Measurements from ENCODE around the gene PIWIL4. TPM values are rescaled to one million over a fixed set of nuclear protein-coding genes. Genes with fewer than 3 reads are reported as not detected.

PIWIL4 gene
- total RNA-seq, 1 donor from 2014 or later: 0.59 TPM

DNA sequence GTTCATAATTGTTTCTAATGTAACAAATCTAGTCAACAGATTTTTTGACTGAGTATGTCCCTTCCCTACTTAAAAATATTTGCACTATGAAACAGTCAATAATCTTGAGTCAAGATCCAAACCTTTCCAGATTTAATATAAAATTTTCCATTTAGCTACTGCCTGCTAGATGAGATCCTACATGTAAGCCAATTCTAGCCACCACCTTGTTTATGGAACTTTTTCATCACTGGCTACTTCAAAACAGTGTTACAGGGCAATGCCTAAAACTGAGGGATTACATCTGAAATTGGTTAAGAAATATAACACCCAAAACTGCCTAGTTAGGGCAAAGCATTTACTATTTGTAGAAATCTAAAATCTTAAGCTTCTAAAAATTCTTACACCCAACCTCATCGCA lies 34.0 kb upstream of the PIWIL4 start:
- no peak for FAIRE-seq

DNA sequence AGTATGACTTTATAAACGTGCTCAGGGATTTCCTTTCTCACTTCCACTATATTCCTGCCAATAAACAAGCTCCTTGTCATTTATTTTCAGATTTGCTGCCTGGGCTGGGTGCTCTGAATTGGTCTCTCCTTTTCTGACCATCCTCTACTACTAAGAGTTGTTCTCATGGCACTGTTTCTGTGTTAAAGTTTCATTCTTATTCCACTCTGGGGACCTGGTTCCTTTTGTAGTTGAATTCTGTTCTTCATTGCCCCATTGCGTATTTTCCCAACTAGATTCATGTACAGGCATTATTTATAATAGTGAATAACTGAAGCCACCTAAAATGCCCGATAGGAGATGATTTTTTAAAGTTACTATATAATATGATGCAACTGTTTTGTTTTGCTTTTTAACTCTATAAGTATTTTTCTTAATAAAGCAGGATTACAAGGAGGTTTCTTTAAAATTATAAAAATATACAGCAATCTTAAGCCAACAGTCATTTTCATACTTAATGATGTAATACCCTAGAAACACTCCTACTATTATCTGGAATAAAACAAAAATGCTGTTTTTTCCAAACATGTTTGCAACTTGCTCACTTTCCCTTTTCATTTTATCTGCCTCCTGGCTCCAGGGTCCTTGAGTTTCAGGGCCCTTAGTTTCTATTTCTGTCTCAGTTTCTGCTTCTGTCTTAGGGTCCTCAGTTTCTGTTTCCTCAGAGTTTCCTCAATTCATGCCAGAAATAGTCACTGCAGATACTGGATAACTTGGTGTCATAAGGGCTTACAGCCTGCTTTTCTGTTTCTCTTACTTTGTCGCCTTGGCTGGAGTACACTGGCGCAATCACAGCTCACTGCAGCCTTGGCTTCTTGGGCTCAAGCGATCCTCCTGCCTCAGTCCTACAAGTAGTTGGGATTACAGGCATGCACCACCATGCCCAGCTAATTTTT lies 33.2 kb upstream of the PIWIL4 start:
- TF ChIP-seq, protein P1, sequence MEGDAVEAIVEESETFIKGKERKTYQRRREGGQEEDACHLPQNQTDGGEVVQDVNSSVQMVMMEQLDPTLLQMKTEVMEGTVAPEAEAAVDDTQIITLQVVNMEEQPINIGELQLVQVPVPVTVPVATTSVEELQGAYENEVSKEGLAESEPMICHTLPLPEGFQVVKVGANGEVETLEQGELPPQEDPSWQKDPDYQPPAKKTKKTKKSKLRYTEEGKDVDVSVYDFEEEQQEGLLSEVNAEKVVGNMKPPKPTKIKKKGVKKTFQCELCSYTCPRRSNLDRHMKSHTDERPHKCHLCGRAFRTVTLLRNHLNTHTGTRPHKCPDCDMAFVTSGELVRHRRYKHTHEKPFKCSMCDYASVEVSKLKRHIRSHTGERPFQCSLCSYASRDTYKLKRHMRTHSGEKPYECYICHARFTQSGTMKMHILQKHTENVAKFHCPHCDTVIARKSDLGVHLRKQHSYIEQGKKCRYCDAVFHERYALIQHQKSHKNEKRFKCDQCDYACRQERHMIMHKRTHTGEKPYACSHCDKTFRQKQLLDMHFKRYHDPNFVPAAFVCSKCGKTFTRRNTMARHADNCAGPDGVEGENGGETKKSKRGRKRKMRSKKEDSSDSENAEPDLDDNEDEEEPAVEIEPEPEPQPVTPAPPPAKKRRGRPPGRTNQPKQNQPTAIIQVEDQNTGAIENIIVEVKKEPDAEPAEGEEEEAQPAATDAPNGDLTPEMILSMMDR (IDR thresholded peaks at IDR 0.05; ENCODE audit: insufficient read depth, low read depth, low read length): no peak
- TF ChIP-seq EZH2 (IDR thresholded peaks at IDR 0.05; ENCODE audit: insufficient read depth, low read length): no peak

More for the DNA sequence above, 34.0 kb upstream of the PIWIL4 start:
- H3K27ac ChIP-seq (ENCODE audit: low read depth, low read length): no peak overlapping the region
- H3K27me3 Mint-ChIP-seq (ENCODE audit: low read depth, unreplicated experiment): no peaks in the 10 kb centered on the region
- H3K9me3 Mint-ChIP-seq (ENCODE audit: unreplicated experiment): peaks cover 2% of the 10 kb centered on the region
- no peak overlapping the region for H3K4me3 ChIP-seq (ENCODE audit: insufficient read depth, low read depth, low read length)
- H3K4me3 Mint-ChIP-seq (ENCODE audit: unreplicated experiment): no peak overlapping the region
- H3K27me3 ChIP-seq (ENCODE audit: insufficient read depth, low read length): no peaks in the 10 kb centered on the region
- no peaks in the 10 kb centered on the region for H3K79me2 ChIP-seq (ENCODE audit: insufficient read depth, low read length)
- H3K4me2 ChIP-seq (ENCODE audit: low read length): no peak overlapping the region
- H2AFZ ChIP-seq (ENCODE audit: low read depth, low read length): no peak overlapping the region
- no peak overlapping the region for H3K27ac Mint-ChIP-seq (ENCODE audit: unreplicated experiment)
- H3K4me1 Mint-ChIP-seq (ENCODE audit: low read depth, unreplicated experiment): peaks cover 4% of the 10 kb centered on the region
- DNase-seq (ENCODE audit: low read depth): no peak
- no peaks in the 10 kb centered on the region for H3K9me3 ChIP-seq (ENCODE audit: insufficient read depth, low read depth, low read length)
- no peaks in the 10 kb centered on the region for H3K4me1 ChIP-seq (ENCODE audit: insufficient read depth, low read length)
- no peaks in the 10 kb centered on the region for H3K36me3 ChIP-seq (ENCODE audit: insufficient read depth, low read length)
- H3K36me3 Mint-ChIP-seq (ENCODE audit: low read depth, unreplicated experiment): no peaks in the 10 kb centered on the region
- no peak overlapping the region for H3K9ac ChIP-seq (ENCODE audit: low read length)
- H4K20me1 ChIP-seq (ENCODE audit: insufficient read depth, low read length): no peaks in the 10 kb centered on the region
- TF ChIP-seq, protein P1 (IDR thresholded peaks at IDR 0.05; ENCODE audit: insufficient read depth, low read depth, low read length): no peak
- TF ChIP-seq EZH2 (IDR thresholded peaks at IDR 0.05; ENCODE audit: insufficient read depth, low read length): no peak

DNA sequence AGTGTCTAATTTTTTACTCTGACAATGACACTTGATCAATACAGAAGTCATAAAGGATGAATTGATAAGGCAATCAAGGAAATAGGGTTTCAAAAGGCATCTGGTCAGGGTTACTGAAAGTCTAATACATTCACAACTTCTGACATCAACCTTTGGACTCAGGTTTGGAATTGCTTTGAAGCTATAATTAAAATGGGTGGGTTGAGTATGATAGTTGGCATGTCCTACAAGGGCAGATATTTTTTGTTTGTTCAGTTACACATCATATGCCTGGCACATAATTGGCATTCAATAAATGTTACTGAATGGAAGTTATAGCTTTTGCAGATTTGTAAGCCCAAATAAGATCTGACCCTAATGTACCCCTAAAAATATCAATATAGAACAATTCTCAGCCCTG lies 30.8 kb upstream of the PIWIL4 start:
- no peak overlapping the region for H3K27ac Mint-ChIP-seq (ENCODE audit: unreplicated experiment)
- H3K9me3 ChIP-seq (ENCODE audit: insufficient read depth, low read depth, low read length): no peaks in the 10 kb centered on the region
- H3K36me3 Mint-ChIP-seq (ENCODE audit: low read depth, unreplicated experiment): no peaks in the 10 kb centered on the region
- H3K9ac ChIP-seq (ENCODE audit: low read length): no peak overlapping the region
- no peaks in the 10 kb centered on the region for H3K9me3 Mint-ChIP-seq (ENCODE audit: unreplicated experiment)
- H3K27ac ChIP-seq (ENCODE audit: low read depth, low read length): no peak overlapping the region
- H3K4me1 ChIP-seq (ENCODE audit: insufficient read depth, low read length): no peaks in the 10 kb centered on the region
- no peak overlapping the region for H3K4me3 Mint-ChIP-seq (ENCODE audit: unreplicated experiment)
- H4K20me1 ChIP-seq (ENCODE audit: insufficient read depth, low read length): no peaks in the 10 kb centered on the region
- DNase-seq (ENCODE audit: low read depth) (no peak), FAIRE-seq (no peak)
- no peaks in the 10 kb centered on the region for H3K27me3 ChIP-seq (ENCODE audit: insufficient read depth, low read length)
- H3K36me3 ChIP-seq (ENCODE audit: insufficient read depth, low read length): no peaks in the 10 kb centered on the region
- no peaks in the 10 kb centered on the region for H3K79me2 ChIP-seq (ENCODE audit: insufficient read depth, low read length)
- no peak overlapping the region for H3K4me2 ChIP-seq (ENCODE audit: low read length)
- no peaks in the 10 kb centered on the region for H3K4me1 Mint-ChIP-seq (ENCODE audit: low read depth, unreplicated experiment)
- TF ChIP-seq, protein P1 (IDR thresholded peaks at IDR 0.05; ENCODE audit: insufficient read depth, low read depth, low read length): no peak
- no peak for TF ChIP-seq EZH2 (IDR thresholded peaks at IDR 0.05; ENCODE audit: insufficient read depth, low read length)
- peaks cover 3% of the 10 kb centered on the region for H3K27me3 Mint-ChIP-seq (ENCODE audit: low read depth, unreplicated experiment)
- H3K4me3 ChIP-seq (ENCODE audit: insufficient read depth, low read depth, low read length): no peak overlapping the region
- H2AFZ ChIP-seq (ENCODE audit: low read depth, low read length): no peak overlapping the region

More for the DNA sequence above, 33.2 kb upstream of the PIWIL4 start:
- Histone ChIP-seq H3K4me3 (ENCODE audit: insufficient read depth, low read depth, low read length) (no peak overlapping the region), H4K20me1 (ENCODE audit: insufficient read depth, low read length) (no peaks in the 10 kb centered on the region), H3K4me1 (ENCODE audit: insufficient read depth, low read length) (no peaks in the 10 kb centered on the region), H3K9me3 (ENCODE audit: insufficient read depth, low read depth, low read length) (no peaks in the 10 kb centered on the region), H3K4me2 (ENCODE audit: low read length) (no peak overlapping the region), H3K27me3 (ENCODE audit: insufficient read depth, low read length) (no peaks in the 10 kb centered on the region), H3K36me3 (ENCODE audit: insufficient read depth, low read length) (no peaks in the 10 kb centered on the region), H3K27ac (ENCODE audit: low read depth, low read length) (no peak overlapping the region), H3K9ac (ENCODE audit: low read length) (no peak overlapping the region), H2AFZ (ENCODE audit: low read depth, low read length) (no peak overlapping the region), H3K79me2 (ENCODE audit: insufficient read depth, low read length) (no peaks in the 10 kb centered on the region)
- no peak overlapping the region for H3K4me3 Mint-ChIP-seq (ENCODE audit: unreplicated experiment)
- DNase-seq (ENCODE audit: low read depth) (no peak), FAIRE-seq (no peak)
- H3K27me3 Mint-ChIP-seq (ENCODE audit: low read depth, unreplicated experiment): no peaks in the 10 kb centered on the region
- peaks cover 1% of the 10 kb centered on the region for H3K9me3 Mint-ChIP-seq (ENCODE audit: unreplicated experiment)
- no peaks in the 10 kb centered on the region for H3K36me3 Mint-ChIP-seq (ENCODE audit: low read depth, unreplicated experiment)
- peak overlapping the region; percentile 82 for H3K27ac Mint-ChIP-seq (ENCODE audit: unreplicated experiment)
- no peaks in the 10 kb centered on the region for H3K4me1 Mint-ChIP-seq (ENCODE audit: low read depth, unreplicated experiment)
